ENCODE results near the gene NDEL1.

Gene NDEL1

DNA sequence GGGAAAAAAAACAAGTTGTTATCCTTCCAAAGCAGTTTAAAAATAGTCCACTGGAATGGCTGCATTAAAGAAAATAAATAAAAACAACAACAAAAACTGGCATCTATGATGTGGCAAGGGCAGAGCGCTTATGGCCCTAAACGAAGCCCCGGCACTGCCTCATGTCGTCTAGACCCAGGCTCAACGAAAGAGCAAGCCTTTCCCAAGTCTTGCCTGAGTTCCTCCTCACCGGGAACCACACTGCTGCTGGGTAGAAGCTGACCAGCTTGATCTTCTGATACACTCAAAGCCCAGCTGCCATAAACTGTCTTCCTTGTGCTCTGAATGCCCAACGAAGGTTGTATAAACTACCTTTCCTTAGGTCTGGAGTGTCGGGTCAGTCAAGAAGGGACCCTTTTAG, 37.0 kb downstream of the NDEL1 start:
- H3K36me3 ChIP-seq (ENCODE audit: control insufficient read depth in 2 of 2, insufficient read depth in 1 of 2, low read length in 2 of 2): peaks cover 38 to 88% of the 10 kb centered on the region in 2 experiments
- TF ChIP-seq ZNF140 (tag by site-specific recombination; IDR thresholded peaks at IDR 0.05): no peak
- TF ChIP-seq ZNF664 (tag by site-specific recombination; IDR thresholded peaks at IDR 0.05): no peak
- no peak for TF ChIP-seq ZNF596 (tag by site-specific recombination; IDR thresholded peaks at IDR 0.05)
- TF ChIP-seq TRIM28 (IDR thresholded peaks at IDR 0.05; ENCODE audit: borderline replicate concordance, low read length): no peak
- no peak for TF ChIP-seq ZSCAN30 (tag by site-specific recombination; IDR thresholded peaks at IDR 0.05)
- TF ChIP-seq ZNF621 (tag by site-specific recombination; IDR thresholded peaks at IDR 0.05): no peak
- TF ChIP-seq, protein P1, sequence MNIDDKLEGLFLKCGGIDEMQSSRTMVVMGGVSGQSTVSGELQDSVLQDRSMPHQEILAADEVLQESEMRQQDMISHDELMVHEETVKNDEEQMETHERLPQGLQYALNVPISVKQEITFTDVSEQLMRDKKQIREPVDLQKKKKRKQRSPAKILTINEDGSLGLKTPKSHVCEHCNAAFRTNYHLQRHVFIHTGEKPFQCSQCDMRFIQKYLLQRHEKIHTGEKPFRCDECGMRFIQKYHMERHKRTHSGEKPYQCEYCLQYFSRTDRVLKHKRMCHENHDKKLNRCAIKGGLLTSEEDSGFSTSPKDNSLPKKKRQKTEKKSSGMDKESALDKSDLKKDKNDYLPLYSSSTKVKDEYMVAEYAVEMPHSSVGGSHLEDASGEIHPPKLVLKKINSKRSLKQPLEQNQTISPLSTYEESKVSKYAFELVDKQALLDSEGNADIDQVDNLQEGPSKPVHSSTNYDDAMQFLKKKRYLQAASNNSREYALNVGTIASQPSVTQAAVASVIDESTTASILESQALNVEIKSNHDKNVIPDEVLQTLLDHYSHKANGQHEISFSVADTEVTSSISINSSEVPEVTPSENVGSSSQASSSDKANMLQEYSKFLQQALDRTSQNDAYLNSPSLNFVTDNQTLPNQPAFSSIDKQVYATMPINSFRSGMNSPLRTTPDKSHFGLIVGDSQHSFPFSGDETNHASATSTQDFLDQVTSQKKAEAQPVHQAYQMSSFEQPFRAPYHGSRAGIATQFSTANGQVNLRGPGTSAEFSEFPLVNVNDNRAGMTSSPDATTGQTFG (tag by site-specific recombination; IDR thresholded peaks at IDR 0.05; ENCODE audit: borderline replicate concordance): no peak
- H3K27ac ChIP-seq (ENCODE audit: extremely low read depth, low read depth, low read length): no peak overlapping the region
- no peaks in the 10 kb centered on the region for H3K9me3 ChIP-seq (ENCODE audit: control insufficient read depth, insufficient read depth, low read depth, low read length)
- H3K4me1 ChIP-seq (ENCODE audit: control insufficient read depth, insufficient read depth, low read length): no peaks in the 10 kb centered on the region
- CTCF ChIA-PET: interaction anchor here (1.0 kb wide), 1 partner anchor 313 kb away, joined by 4 read pairs; no protein-coding TSS in a partner anchor
- POLR2A ChIA-PET: interaction anchor here (1.5 kb wide), 1 partner anchor 36 kb away, joined by 4 read pairs; the partner anchor contains the start of gene NDEL1
- H3K4me3 ChIP-seq (ENCODE audit: low read depth, low read length): no peak overlapping the region

DNA sequence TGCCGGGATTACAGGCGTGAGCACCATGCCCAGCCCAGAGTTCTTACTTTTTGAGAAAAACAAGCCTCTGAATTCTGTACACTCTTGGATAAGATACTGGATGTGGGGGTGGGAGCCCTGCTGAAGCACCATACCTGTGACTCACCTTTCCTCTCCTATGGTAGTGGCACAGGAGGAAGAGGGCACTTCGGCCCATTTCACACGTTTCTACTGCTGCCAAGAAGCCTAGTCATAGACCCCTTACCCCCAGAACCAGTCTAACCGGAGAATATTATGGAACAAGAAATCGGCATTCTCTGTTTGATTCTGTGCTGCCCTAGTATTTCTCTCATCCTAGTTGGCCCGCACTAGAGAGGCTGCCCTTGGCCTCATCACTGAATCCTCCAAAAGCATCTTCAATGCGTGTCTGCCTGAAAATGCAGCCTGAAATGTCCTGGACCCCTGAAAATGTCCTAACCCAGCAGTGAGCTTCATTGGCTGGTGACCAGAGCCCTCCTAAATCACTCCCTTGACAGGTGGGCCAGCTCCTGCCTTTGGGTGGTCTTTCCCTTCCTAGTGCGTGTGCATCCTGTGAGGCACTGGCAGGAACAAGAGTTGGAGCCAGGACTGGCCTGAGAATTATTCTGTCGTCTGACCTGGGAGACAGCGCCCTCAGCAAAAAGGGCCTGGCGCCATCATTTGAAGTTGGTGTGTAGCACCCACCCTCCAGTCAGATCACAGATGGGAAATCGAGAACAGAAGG, 37.9 kb downstream of the NDEL1 start:
- Histone ChIP-seq H3K36me3 (ENCODE audit: control insufficient read depth in 2 of 2, insufficient read depth in 1 of 2, low read length in 2 of 2) (peaks cover 45 to 89% of the 10 kb centered on the region in 2 experiments), H3K4me3 (ENCODE audit: low read depth, low read length) (no peak overlapping the region), H3K27ac (ENCODE audit: extremely low read depth, low read depth, low read length) (no peak overlapping the region), H3K4me1 (ENCODE audit: control insufficient read depth, insufficient read depth, low read length) (no peaks in the 10 kb centered on the region), H3K9me3 (ENCODE audit: control insufficient read depth, insufficient read depth, low read depth, low read length) (no peaks in the 10 kb centered on the region)
- ChIA-PET POLR2A (no interaction called here), CTCF (no interaction called here)
- TF ChIP-seq KLF10 (tag by site-specific recombination; IDR thresholded peaks at IDR 0.05) (no peak), ZNF624 (tag by site-specific recombination; IDR thresholded peaks at IDR 0.05) (no peak)

DNA sequence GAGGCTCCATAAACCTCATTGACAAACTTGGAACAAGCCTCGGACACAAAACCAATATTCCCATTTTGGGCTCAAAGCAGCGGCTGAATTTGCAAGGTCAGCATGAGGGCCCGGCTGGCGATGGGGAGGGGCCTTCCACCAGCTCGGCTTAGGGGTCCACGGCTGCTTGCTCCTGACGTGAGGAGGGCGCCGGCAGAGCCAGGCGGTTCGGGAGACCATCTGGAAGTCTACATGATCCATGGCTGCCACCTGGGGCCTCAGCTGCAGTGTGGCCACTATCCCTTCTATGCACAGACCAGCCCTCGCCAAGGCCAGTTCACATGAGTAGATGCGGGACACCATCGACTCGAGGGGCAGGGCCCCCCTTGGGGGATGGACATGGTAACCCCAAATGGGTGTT, 39.1 kb downstream of the NDEL1 start:
- TF ChIP-seq ZNF76 (tag by site-specific recombination; IDR thresholded peaks at IDR 0.05; ENCODE audit: borderline replicate concordance, low read depth) (no peak), ZBTB48 (tag by site-specific recombination; IDR thresholded peaks at IDR 0.05) (no peak)
- Histone ChIP-seq H3K27ac (ENCODE audit: extremely low read depth, low read depth, low read length) (no peak overlapping the region), H3K36me3 (ENCODE audit: control insufficient read depth in 2 of 2, insufficient read depth in 1 of 2, low read length in 2 of 2) (peaks cover 53 to 98% of the 10 kb centered on the region in 2 experiments), H3K4me3 (ENCODE audit: low read depth, low read length) (no peak overlapping the region), H3K4me1 (ENCODE audit: control insufficient read depth, insufficient read depth, low read length) (no peaks in the 10 kb centered on the region), H3K9me3 (ENCODE audit: control insufficient read depth, insufficient read depth, low read depth, low read length) (no peaks in the 10 kb centered on the region)
- CTCF ChIA-PET: interaction anchor here (0.7 kb wide), 1 partner anchor 177 kb away, joined by 3 read pairs; no protein-coding TSS in a partner anchor
- POLR2A ChIA-PET: no interaction called here

DNA sequence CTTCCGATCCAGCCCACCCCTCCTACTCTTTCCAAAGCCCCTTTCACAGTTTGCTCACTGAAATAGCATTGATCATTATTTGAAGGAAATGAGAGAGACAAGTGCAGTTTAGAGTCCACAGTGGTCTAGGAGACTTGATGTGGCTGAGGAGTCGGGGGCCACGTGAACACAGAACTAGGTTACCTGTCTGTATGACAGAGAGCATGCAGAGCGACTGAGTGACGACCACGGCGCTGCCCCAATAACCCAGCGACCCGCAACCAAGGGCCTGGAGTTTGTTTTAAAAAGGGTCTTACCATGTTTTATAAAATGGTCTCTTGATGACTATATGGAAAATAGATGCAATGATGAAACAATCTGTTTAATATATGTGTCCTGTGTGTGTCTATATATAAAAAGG, 39.5 kb downstream of the NDEL1 start:
- H3K9me3 ChIP-seq (ENCODE audit: control insufficient read depth, insufficient read depth, low read depth, low read length): no peaks in the 10 kb centered on the region
- peaks cover 53 to 98% of the 10 kb centered on the region in 2 experiments for H3K36me3 ChIP-seq (ENCODE audit: control insufficient read depth in 2 of 2, insufficient read depth in 1 of 2, low read length in 2 of 2)
- CTCF ChIA-PET: interaction anchor here (0.7 kb wide), 1 partner anchor 176 kb away, joined by 3 read pairs; no protein-coding TSS in a partner anchor
- POLR2A ChIA-PET: no interaction called here
- H3K4me1 ChIP-seq (ENCODE audit: control insufficient read depth, insufficient read depth, low read length): no peaks in the 10 kb centered on the region
- no peak overlapping the region for H3K27ac ChIP-seq (ENCODE audit: extremely low read depth, low read depth, low read length)
- no peak overlapping the region for H3K4me3 ChIP-seq (ENCODE audit: low read depth, low read length)
- TF ChIP-seq SCRT2 (tag by site-specific recombination; IDR thresholded peaks at IDR 0.05) (no peak), GLIS1 (tag by site-specific recombination; IDR thresholded peaks at IDR 0.05) (no peak), ZNF670 (tag by site-specific recombination; IDR thresholded peaks at IDR 0.05; ENCODE audit: low read depth) (no peak), HOXA7 (CRISPR knock-in tag; IDR thresholded peaks at IDR 0.05; ENCODE audit: borderline replicate concordance) (no peak), ZBTB7A (tag by site-specific recombination; IDR thresholded peaks at IDR 0.05; ENCODE audit: low read depth) (no peak), SALL2 (tag by site-specific recombination; IDR thresholded peaks at IDR 0.05; ENCODE audit: borderline replicate concordance) (no peak), BCL11B (tag by site-specific recombination; IDR thresholded peaks at IDR 0.05; ENCODE audit: low read depth) (no peak), ZNF23 (tag by site-specific recombination; IDR thresholded peaks at IDR 0.05; ENCODE audit: borderline replicate concordance) (no peak), ZNF514 (tag by site-specific recombination; IDR thresholded peaks at IDR 0.05) (no peak), ZBTB21 (tag by site-specific recombination; IDR thresholded peaks at IDR 0.05) (no peak)
- TF ChIP-seq, protein P2, sequence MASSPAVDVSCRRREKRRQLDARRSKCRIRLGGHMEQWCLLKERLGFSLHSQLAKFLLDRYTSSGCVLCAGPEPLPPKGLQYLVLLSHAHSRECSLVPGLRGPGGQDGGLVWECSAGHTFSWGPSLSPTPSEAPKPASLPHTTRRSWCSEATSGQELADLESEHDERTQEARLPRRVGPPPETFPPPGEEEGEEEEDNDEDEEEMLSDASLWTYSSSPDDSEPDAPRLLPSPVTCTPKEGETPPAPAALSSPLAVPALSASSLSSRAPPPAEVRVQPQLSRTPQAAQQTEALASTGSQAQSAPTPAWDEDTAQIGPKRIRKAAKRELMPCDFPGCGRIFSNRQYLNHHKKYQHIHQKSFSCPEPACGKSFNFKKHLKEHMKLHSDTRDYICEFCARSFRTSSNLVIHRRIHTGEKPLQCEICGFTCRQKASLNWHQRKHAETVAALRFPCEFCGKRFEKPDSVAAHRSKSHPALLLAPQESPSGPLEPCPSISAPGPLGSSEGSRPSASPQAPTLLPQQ (tag by site-specific recombination; IDR thresholded peaks at IDR 0.05): no peak
- TF ChIP-seq, protein P3, sequence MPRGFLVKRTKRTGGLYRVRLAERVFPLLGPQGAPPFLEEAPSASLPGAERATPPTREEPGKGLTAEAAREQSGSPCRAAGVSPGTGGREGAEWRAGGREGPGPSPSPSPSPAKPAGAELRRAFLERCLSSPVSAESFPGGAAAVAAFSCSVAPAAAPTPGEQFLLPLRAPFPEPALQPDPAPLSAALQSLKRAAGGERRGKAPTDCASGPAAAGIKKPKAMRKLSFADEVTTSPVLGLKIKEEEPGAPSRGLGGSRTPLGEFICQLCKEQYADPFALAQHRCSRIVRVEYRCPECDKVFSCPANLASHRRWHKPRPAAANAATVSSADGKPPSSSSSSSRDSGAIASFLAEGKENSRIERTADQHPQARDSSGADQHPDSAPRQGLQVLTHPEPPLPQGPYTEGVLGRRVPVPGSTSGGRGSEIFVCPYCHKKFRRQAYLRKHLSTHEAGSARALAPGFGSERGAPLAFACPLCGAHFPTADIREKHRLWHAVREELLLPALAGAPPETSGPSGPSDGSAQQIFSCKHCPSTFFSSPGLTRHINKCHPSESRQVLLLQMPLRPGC (tag by site-specific recombination; IDR thresholded peaks at IDR 0.05): no peak

Measured in HEK293 (cell line).